Left lung (tissue), 10 donors: ENCODE measurements around the gene CDK8. TPM values are rescaled to one million over a fixed set of nuclear protein-coding genes. Genes with fewer than 3 reads are reported as not detected.
A peak's percentile ranks its signal among the peaks of the same experiment; 100 is the strongest.

Source experiments
- ATAC-seq: fragments of 200-7000 bp; cut with Tn5 transposase; one replicate; pipeline ENCODE4 v1.9.1; 2020; ENCODE audit warnings: moderate library complexity
- DNase-seq, 4 donors: peaks; one replicate each; pipeline ENCODE4 v3.0.0-alpha.2; 2013 to 2020
- H3K27ac ChIP-seq, 2 donors: fragments of 200-600 bp; sonication (generic) in 1 of 2; one replicate each; pipeline versions ENCODE4 v1.5.0 to v1.8.0; 2020 to 2021
- H3K27me3 ChIP-seq, 2 donors: fragments of 200-600 bp; sonication (generic) in 1 of 2; one replicate each; pipeline versions ENCODE4 v1.5.0 to v1.8.0; 2020 to 2021
- H3K36me3 ChIP-seq, 2 donors: fragments of 200-600 bp; sonication (generic) in 1 of 2; one replicate each; pipeline versions ENCODE4 v1.5.0 to v1.8.0; 2020 to 2021
- H3K4me1 ChIP-seq, 2 donors: fragments of 200-600 bp; one replicate each; pipeline ENCODE4 v1.8.0; 2021
- H3K4me3 ChIP-seq, 2 donors: fragments of 200-600 bp; sonication (generic) in 1 of 2; one replicate each; pipeline versions ENCODE4 v1.5.0 to v1.8.0; 2020 to 2021; ENCODE audit warnings: mild to moderate bottlenecking in 1 of 2
- H3K9me3 ChIP-seq, 2 donors: fragments of 200-600 bp; sonication (generic) in 1 of 2; one replicate each; pipeline versions ENCODE4 v1.5.0 to v1.8.0; 2020 to 2021
- CTCF ChIP-seq, 2 donors: fragments of 200-600 bp; sonication (generic) in 1 of 2; IDR thresholded peaks; one replicate each; pipeline versions ENCODE4 v1.5.0 to v1.8.0; 2021; ENCODE audit warnings: antibody characterized with exemption in 2 of 2
- intact Hi-C, 2 donors: fragments of 100-400 bp; cut with DNase I; formaldehyde crosslinking; loops; one replicate each; pipeline versions ENCODE4 v1.11.2 to v1.14.2; 2022
- polyA plus RNA-seq, 6 donors: library from polyadenylated mRNA; unstranded; fragments of 120-200 nt; gene quantifications; one replicate each; pipeline ENCODE4 v1.2.1, GENCODE V29; 2013; ENCODE audit not compliant: insufficient read length in 6 of 6
- total RNA-seq, 2 donors: library from RNA; stranded (reverse); fragmentation: NEBNext Ultra II Directional; extraction: Animal tissue kit (Norgen Biotek cat#: 25700); gene quantifications; one replicate each; pipeline ENCODE4 v1.2.1, GENCODE V29; 2021
- donor health status: DM: no; HTN: yes; CAD: no.
- donor health status: DM: no; HTN: no; CAD: no.

The CDK8 gene
- total and polyA plus RNA-seq, 8 donors = 10.1 to 21.7 (median 18.9) TPM

GRCh38 chr13:26320766-26321165 lies 66.8 kb downstream of the CDK8 start:
- no peak overlapping the region for H3K4me3 ChIP-seq
- peaks cover 0 to 8% of the 10 kb centered on the region in 2 donors for H3K4me1 ChIP-seq
- H3K27ac ChIP-seq = no peak overlapping the region
- H3K36me3 ChIP-seq = no peaks in the 10 kb centered on the region
- intact Hi-C loops = no loop called here
- DNase-seq (no peak), ATAC-seq (no peak)
- TF ChIP-seq CTCF (IDR thresholded peaks at IDR 0.05) = no peak
- H3K27me3 ChIP-seq = no peaks in the 10 kb centered on the region
- no peaks in the 10 kb centered on the region for H3K9me3 ChIP-seq

- no peak overlapping the region for H3K27ac ChIP-seq
- intact Hi-C loops = no loop called here
- DNase-seq (no peak), ATAC-seq (no peak)
- no peaks in the 10 kb centered on the region for H3K27me3 ChIP-seq
- no peak for TF ChIP-seq CTCF (IDR thresholded peaks at IDR 0.05)
- no peaks in the 10 kb centered on the region for H3K9me3 ChIP-seq
- H3K36me3 ChIP-seq = no peaks in the 10 kb centered on the region
- H3K4me3 ChIP-seq = no peak overlapping the region
- peaks cover 0 to 8% of the 10 kb centered on the region in 2 donors for H3K4me1 ChIP-seq
These were observed 69.2 kb downstream of the CDK8 start for GRCh38 chr13:26323127-26323526.

- intact Hi-C loops = no loop called here
- Histone ChIP-seq H3K27ac (no peak overlapping the region), H3K4me1 (peaks cover 0 to 8% of the 10 kb centered on the region in 2 donors), H3K36me3 (no peaks in the 10 kb centered on the region), H3K4me3 (no peak overlapping the region), H3K27me3 (no peaks in the 10 kb centered on the region), H3K9me3 (no peaks in the 10 kb centered on the region)
- ATAC-seq (peak; percentile 21), DNase-seq (no peak)
- no peak for TF ChIP-seq CTCF (IDR thresholded peaks at IDR 0.05)
These were observed 69.8 kb downstream of the CDK8 start for GRCh38 chr13:26323764-26324163.

GRCh38 chr13:26324294-26324693 lies 70.4 kb downstream of the CDK8 start:
- DNase-seq = no peak
- no peak overlapping the region for H3K4me3 ChIP-seq
- peak; percentile 62 for ATAC-seq
- H3K27me3 ChIP-seq = no peaks in the 10 kb centered on the region
- H3K4me1 ChIP-seq = peaks cover 0 to 8% of the 10 kb centered on the region in 2 donors
- TF ChIP-seq CTCF (IDR thresholded peaks at IDR 0.05) = no peak
- H3K9me3 ChIP-seq = no peaks in the 10 kb centered on the region
- no peak overlapping the region for H3K27ac ChIP-seq
- intact Hi-C loops = no loop called here
- no peaks in the 10 kb centered on the region for H3K36me3 ChIP-seq

GRCh38 chr13:26324867-26325266 lies 70.9 kb downstream of the CDK8 start:
- peak; percentile 47 for ATAC-seq
- Histone ChIP-seq H3K4me1 (peaks cover 0 to 8% of the 10 kb centered on the region in 2 donors), H3K4me3 (no peak overlapping the region), H3K9me3 (no peaks in the 10 kb centered on the region), H3K36me3 (no peaks in the 10 kb centered on the region), H3K27ac (no peak overlapping the region), H3K27me3 (no peaks in the 10 kb centered on the region)
- intact Hi-C loops = no loop called here
- TF ChIP-seq CTCF (IDR thresholded peaks at IDR 0.05) = no peak
- no peak for DNase-seq
